ENCODE measurements around the gene CASK.

CASK gene

DNA sequence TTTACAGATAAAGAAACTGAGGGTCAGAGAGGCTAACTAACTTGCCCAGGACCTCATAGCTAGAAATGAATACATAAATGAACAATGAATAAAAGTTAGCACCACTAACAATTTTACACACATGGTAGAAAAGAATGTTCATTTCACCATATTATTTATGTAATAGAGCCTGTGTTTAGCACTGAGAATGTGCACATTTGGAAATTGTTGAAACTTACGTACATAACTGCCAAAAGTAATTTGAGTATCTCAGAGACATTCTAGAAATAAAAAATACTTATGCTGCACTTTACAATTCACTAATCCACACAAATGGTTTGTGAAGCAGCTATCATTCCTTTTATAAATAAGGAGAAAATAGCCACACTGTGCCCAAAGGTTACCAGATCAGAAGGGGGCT lies 9.9 kb downstream of the CASK start:
- Histone ChIP-seq H3K4me3 (ENCODE audit: low read depth, low read length) (no peak overlapping the region), H2AFZ (no peak overlapping the region), H3K4me1 (peaks cover 2% of the 10 kb centered on the region), H3K4me2 (ENCODE audit: low read length) (no peak overlapping the region), H3K27ac (no peak overlapping the region), H3K79me2 (peaks cover 9% of the 10 kb centered on the region), H3K9ac (no peak overlapping the region), H3K27me3 (ENCODE audit: control insufficient read depth, insufficient read depth, low read length) (no peaks in the 10 kb centered on the region), H3K9me3 (ENCODE audit: control insufficient read depth, low read length) (no peaks in the 10 kb centered on the region), H3K36me3 (ENCODE audit: control insufficient read depth, insufficient read depth, low read length) (no peaks in the 10 kb centered on the region)
- TF ChIP-seq, protein P1, sequence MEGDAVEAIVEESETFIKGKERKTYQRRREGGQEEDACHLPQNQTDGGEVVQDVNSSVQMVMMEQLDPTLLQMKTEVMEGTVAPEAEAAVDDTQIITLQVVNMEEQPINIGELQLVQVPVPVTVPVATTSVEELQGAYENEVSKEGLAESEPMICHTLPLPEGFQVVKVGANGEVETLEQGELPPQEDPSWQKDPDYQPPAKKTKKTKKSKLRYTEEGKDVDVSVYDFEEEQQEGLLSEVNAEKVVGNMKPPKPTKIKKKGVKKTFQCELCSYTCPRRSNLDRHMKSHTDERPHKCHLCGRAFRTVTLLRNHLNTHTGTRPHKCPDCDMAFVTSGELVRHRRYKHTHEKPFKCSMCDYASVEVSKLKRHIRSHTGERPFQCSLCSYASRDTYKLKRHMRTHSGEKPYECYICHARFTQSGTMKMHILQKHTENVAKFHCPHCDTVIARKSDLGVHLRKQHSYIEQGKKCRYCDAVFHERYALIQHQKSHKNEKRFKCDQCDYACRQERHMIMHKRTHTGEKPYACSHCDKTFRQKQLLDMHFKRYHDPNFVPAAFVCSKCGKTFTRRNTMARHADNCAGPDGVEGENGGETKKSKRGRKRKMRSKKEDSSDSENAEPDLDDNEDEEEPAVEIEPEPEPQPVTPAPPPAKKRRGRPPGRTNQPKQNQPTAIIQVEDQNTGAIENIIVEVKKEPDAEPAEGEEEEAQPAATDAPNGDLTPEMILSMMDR (IDR thresholded peaks at IDR 0.05) = no peak

DNA sequence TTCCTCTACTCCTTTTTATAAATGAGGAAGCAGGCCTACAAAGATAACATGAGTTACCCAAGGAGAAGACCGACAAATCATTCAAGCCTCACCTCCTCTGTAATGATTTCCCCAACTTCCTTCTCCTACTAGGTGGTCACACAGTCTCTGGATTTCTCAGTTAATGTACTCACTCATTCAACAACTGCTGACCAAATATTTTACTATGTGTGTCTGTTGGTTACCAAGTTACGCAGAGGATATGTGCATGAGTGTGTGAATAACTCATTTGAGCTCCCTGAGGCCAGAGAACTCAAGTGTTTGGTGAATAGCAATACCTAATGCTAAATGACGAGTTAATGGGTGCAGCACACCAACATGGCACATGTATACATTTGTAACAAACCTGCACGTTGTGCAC lies 10.4 kb downstream of the CASK start:
- H3K27me3 ChIP-seq (ENCODE audit: control insufficient read depth, insufficient read depth, low read length) = no peaks in the 10 kb centered on the region
- H3K27ac ChIP-seq = no peak overlapping the region
- no peak overlapping the region for H2AFZ ChIP-seq
- TF ChIP-seq, protein P1 (IDR thresholded peaks at IDR 0.05) = no peak
- H3K4me2 ChIP-seq (ENCODE audit: low read length) = no peak overlapping the region
- peaks cover 2% of the 10 kb centered on the region for H3K4me1 ChIP-seq
- no peaks in the 10 kb centered on the region for H3K9me3 ChIP-seq (ENCODE audit: control insufficient read depth, low read length)
- H3K9ac ChIP-seq = no peak overlapping the region
- H3K36me3 ChIP-seq (ENCODE audit: control insufficient read depth, insufficient read depth, low read length) = no peaks in the 10 kb centered on the region
- H3K79me2 ChIP-seq = peaks cover 9% of the 10 kb centered on the region
- no peak overlapping the region for H3K4me3 ChIP-seq (ENCODE audit: low read depth, low read length)

DNA sequence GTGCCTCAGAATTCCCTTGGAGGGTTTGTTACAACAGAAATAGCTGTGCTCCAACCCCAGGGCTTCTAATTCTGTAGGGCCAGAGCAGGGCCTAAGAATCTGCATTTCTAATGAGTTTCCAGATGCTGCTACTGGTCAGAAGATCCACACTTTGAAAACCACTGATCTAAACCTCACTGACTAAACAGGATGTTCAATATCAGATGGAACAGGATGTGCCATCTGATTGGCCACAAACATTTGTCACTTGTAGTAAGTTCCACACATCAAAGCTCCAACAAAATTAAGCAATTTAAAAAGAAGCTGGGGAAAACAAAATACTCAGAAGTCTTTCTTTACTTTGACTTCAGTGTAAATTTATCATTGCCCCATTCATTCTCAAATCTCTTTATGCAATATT lies 14.3 kb downstream of the CASK start:
- no peak overlapping the region for H2AFZ ChIP-seq
- peaks cover 2% of the 10 kb centered on the region for H3K4me1 ChIP-seq
- H3K27me3 ChIP-seq (ENCODE audit: control insufficient read depth, insufficient read depth, low read length) = no peaks in the 10 kb centered on the region
- H3K36me3 ChIP-seq (ENCODE audit: control insufficient read depth, insufficient read depth, low read length) = no peaks in the 10 kb centered on the region
- H3K4me3 ChIP-seq (ENCODE audit: low read depth, low read length) = no peak overlapping the region
- TF ChIP-seq, protein P1 (IDR thresholded peaks at IDR 0.05) = no peak
- no peak overlapping the region for H3K9ac ChIP-seq
- no peaks in the 10 kb centered on the region for H3K9me3 ChIP-seq (ENCODE audit: control insufficient read depth, low read length)
- H3K79me2 ChIP-seq = peaks cover 2% of the 10 kb centered on the region
- no peak overlapping the region for H3K4me2 ChIP-seq (ENCODE audit: low read length)
- H3K27ac ChIP-seq = no peak overlapping the region

DNA sequence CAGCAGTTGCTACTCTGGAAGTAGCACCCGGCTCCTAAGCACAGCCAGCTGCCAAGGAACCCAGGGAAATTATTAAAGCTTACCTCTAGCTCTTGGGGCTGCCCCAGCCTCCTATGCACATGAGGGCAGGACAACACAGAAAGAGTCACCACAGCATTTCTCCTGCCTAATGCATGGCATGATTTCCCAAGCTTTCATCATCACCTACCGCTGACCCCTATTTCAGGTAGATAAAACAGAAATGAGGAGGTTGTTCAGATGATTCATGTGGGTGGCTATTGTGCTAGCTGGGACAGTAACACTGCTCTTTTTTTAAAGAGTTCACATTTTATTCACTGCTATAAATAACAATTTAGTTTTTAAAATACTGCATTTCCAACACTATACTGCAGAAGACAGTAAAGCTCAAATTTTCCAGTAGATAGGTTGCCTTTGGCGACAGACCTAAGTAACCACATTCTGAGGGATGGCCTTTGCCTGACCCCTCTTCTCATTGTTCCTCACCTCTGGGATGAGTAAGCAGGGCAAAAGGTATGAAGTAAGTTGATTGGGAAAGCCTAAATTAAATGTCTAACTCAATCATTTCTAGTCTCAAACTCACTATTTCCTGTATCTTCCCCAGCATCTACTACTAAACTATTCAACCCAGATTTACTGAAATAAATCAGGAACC lies 16.7 kb downstream of the CASK start:
- Histone ChIP-seq H3K4me3 (ENCODE audit: low read depth, low read length) (no peak overlapping the region), H3K4me1 (no peaks in the 10 kb centered on the region), H2AFZ (no peak overlapping the region), H3K27ac (no peak overlapping the region), H3K9me3 (ENCODE audit: control insufficient read depth, low read length) (no peaks in the 10 kb centered on the region), H3K36me3 (ENCODE audit: control insufficient read depth, insufficient read depth, low read length) (no peaks in the 10 kb centered on the region), H3K4me2 (ENCODE audit: low read length) (no peak overlapping the region), H3K9ac (no peak overlapping the region), H3K27me3 (ENCODE audit: control insufficient read depth, insufficient read depth, low read length) (no peaks in the 10 kb centered on the region), H3K79me2 (peaks cover 1% of the 10 kb centered on the region)
- TF ChIP-seq, protein P1 (IDR thresholded peaks at IDR 0.05) = no peak

DNA sequence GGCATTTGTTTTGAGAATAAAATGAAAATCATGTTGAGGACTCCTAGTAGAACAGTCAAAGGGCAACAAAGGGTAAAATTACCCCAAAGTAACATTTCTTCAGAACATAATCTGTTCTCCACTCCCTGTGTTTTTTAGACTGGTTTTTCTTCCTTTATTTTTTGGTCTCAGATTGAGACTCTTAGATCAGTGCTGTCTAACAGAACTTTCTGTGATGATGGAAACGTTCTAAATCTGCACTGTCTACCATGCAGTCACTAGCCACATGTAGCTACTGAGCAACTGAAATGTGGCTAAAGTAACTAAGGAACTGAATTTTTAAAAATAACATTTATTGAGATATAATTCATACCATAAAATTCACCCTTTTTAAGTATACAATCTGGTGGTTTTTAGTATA lies 19.8 kb downstream of the CASK start:
- TF ChIP-seq, protein P1 (IDR thresholded peaks at IDR 0.05) = no peak
- H3K36me3 ChIP-seq (ENCODE audit: control insufficient read depth, insufficient read depth, low read length) = no peaks in the 10 kb centered on the region
- H3K9ac ChIP-seq = no peak overlapping the region
- H3K4me1 ChIP-seq = no peaks in the 10 kb centered on the region
- H3K9me3 ChIP-seq (ENCODE audit: control insufficient read depth, low read length) = no peaks in the 10 kb centered on the region
- H3K4me3 ChIP-seq (ENCODE audit: low read depth, low read length) = no peak overlapping the region
- no peak overlapping the region for H2AFZ ChIP-seq
- no peak overlapping the region for H3K4me2 ChIP-seq (ENCODE audit: low read length)
- H3K27ac ChIP-seq = no peak overlapping the region
- H3K79me2 ChIP-seq = peaks cover 3% of the 10 kb centered on the region
- H3K27me3 ChIP-seq (ENCODE audit: control insufficient read depth, insufficient read depth, low read length) = no peaks in the 10 kb centered on the region

All from parathyroid adenoma (tissue), 2 donors.